Measurements from ENCODE around the gene HEATR9. TPM values are rescaled to one million over a fixed set of nuclear protein-coding genes. Genes with fewer than 3 reads are reported as not detected.
"Not testable (repeated sequence)": the region's sequence is repeated elsewhere in the genome, so short reads cannot be mapped to it uniquely, and the experiment has no call there.

The HEATR9 gene
- total RNA-seq, 1 donor: not detected

- H3K4me3 ChIP-seq (ENCODE audit: low read depth, low read length): no peak overlapping the region
- TF ChIP-seq, protein P1, sequence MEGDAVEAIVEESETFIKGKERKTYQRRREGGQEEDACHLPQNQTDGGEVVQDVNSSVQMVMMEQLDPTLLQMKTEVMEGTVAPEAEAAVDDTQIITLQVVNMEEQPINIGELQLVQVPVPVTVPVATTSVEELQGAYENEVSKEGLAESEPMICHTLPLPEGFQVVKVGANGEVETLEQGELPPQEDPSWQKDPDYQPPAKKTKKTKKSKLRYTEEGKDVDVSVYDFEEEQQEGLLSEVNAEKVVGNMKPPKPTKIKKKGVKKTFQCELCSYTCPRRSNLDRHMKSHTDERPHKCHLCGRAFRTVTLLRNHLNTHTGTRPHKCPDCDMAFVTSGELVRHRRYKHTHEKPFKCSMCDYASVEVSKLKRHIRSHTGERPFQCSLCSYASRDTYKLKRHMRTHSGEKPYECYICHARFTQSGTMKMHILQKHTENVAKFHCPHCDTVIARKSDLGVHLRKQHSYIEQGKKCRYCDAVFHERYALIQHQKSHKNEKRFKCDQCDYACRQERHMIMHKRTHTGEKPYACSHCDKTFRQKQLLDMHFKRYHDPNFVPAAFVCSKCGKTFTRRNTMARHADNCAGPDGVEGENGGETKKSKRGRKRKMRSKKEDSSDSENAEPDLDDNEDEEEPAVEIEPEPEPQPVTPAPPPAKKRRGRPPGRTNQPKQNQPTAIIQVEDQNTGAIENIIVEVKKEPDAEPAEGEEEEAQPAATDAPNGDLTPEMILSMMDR (IDR thresholded peaks at IDR 0.05; ENCODE audit: insufficient read depth, low read depth, low read length): no peak
- peak; percentile 56 for DNase-seq (ENCODE audit: low read depth)
Observed at GRCh38 chr17:35901631-35902175, 33.0 kb upstream of the HEATR9 start.

- DNase-seq (ENCODE audit: low read depth): peak; percentile 64
- no peak overlapping the region for H3K4me3 ChIP-seq (ENCODE audit: low read depth, low read length)
- TF ChIP-seq, protein P1 (IDR thresholded peaks at IDR 0.05; ENCODE audit: insufficient read depth, low read depth, low read length): no peak
Observed at GRCh38 chr17:35900708-35901480, 32.2 kb upstream of the HEATR9 start.

GRCh38 chr17:35900280-35900679, 31.6 kb upstream of the HEATR9 start:
- no peak overlapping the region for H3K4me3 ChIP-seq (ENCODE audit: low read depth, low read length)
- TF ChIP-seq, protein P1 (IDR thresholded peaks at IDR 0.05; ENCODE audit: insufficient read depth, low read depth, low read length): no peak

DNA sequence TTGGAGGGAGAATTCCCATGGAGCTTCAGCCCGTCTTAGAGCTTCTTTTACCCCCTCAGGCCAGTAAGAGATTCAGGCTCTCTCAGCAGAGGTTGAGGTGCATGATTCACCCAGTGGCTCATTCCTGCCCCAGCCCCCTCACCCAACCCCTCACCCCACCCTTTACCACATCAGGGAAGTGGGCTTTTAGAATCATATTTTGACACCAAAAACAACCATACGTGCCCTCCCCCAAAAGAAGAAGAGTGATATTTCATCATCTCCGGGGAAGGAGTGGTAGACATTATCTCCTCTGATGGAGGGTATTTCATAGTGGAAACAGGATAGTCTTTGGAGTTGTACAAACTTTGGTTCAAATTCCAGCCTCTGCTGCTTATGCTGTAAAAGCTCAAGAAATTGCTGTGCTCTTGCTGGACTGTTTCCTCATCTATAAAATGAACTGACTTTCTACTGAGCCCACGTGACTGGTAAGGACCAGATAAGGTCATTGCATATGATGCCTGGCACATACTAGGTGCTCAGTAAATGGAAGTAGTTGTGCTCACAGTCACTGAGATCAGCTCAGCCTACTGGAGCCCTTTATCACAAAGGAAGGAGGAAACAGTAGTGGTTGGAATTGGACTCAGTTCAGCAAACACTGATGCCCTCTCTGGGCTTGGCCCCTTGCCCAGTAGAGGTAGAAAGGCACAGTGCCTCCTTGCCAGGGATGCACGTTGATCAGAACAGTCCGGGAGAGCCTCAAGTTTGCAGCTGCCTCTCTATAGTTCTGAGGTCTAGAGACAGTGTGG, 29.8 kb upstream of the HEATR9 start:
- H3K4me3 ChIP-seq (ENCODE audit: low read depth, low read length): no peak overlapping the region
- peak; percentile 10 for DNase-seq (ENCODE audit: low read depth)
- TF ChIP-seq, protein P1 (IDR thresholded peaks at IDR 0.05; ENCODE audit: insufficient read depth, low read depth, low read length): no peak

More at GRCh38 chr17:35900280-35900679, 31.6 kb upstream of the HEATR9 start:
- no peak for DNase-seq (ENCODE audit: low read depth)

DNA sequence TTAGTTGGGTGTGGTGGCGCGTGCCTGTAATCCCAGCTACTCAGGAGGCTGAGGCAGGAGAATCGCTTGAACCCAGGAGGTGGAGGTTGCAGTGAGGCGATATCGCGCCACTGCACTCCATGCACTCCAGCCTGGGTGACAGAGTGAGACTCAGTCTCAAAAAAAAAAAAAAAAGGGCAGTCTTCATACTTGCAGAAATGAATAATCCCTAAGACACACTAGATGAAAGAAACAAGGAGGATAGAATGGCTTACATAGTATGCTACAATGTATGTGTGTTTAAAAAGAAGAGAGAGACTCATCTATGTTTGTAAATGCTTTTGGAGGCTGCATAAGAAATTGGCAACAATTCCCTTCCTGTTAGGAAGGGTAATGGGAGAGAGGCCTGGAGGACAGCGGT, 29.1 kb upstream of the HEATR9 start:
- not testable (repeated sequence) for H3K4me3 ChIP-seq (ENCODE audit: low read depth, low read length); DNase-seq (ENCODE audit: low read depth)

DNA sequence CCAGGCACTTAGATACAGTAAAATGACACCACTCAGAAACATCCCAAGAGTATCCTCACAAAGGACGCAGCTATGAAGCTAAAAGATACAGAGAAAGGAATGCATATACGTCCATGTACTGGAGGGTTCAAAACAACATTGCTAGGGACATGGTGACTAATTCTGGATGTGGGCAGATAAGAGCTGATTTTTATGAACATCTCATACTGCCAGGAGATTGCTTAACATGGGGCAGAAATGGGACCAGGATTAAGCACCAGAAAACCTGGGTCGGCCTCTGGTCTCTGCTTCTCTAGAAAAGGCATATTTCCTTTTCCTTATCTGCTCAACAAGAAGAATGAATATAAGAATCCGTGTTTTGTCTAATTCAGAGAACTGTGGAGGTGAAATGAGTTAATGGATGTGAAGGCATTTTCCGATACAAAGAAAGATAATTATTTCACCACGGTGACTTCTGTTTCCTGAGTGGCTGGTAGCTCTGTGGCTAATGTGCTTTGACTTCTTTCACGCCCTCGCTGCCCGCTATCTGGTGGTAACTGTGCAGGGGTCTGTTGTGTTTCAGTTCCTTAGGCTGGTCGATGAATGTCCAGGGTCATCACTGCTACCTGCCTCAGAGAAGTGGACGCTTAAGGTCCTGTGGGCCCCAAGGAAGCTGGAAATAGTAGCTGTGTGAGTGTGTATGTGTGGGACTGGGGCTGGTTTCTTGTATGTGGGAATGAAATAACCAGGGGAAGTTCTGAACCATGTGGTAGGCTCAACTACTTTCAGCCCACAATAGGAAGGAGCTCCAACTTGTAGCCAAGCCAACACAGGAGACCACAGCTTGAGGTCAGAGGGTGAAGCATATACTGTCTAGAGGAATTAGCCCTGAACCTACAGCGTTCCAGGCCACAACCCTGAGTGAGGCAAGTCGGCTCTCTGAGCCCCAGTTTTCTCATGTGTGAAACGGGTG, 27.2 kb upstream of the HEATR9 start:
- no peak overlapping the region for H3K4me3 ChIP-seq (ENCODE audit: low read depth, low read length)
- DNase-seq (ENCODE audit: low read depth): peak; percentile 77
- TF ChIP-seq, protein P1 (IDR thresholded peaks at IDR 0.05; ENCODE audit: insufficient read depth, low read depth, low read length): no peak
